Ishikawa (cell line): ENCODE data around the gene NFE2L1.

Experiments
- EP300 ChIP-seq: IDR thresholded peaks from 2 replicates; pipeline ENCODE4 v1.6.1; 2012; ENCODE audit warnings: borderline replicate concordance
- MAX ChIP-seq: IDR thresholded peaks from 2 replicates; pipeline ENCODE4 v1.6.1; 2012
- TCF12 ChIP-seq: IDR thresholded peaks from 2 replicates; pipeline ENCODE4 v1.6.1; 2012; ENCODE audit warnings: low read depth

- TF ChIP-seq TCF12: no peak
- no peak for TF ChIP-seq MAX
- no peak for TF ChIP-seq EP300
These were observed 12.1 kb downstream of the NFE2L1 start for GRCh38 chr17:48060249-48060648.
